GM19455 (cell line): ENCODE measurements around the gene OTUD5.

Source experiments
- ATAC-seq: cut with Tn5 transposase; IDR thresholded peaks from one replicate; pipeline ENCODE4 v1.9.1; 2021; ENCODE audit not compliant: unreplicated experiment

Gene OTUD5

DNA sequence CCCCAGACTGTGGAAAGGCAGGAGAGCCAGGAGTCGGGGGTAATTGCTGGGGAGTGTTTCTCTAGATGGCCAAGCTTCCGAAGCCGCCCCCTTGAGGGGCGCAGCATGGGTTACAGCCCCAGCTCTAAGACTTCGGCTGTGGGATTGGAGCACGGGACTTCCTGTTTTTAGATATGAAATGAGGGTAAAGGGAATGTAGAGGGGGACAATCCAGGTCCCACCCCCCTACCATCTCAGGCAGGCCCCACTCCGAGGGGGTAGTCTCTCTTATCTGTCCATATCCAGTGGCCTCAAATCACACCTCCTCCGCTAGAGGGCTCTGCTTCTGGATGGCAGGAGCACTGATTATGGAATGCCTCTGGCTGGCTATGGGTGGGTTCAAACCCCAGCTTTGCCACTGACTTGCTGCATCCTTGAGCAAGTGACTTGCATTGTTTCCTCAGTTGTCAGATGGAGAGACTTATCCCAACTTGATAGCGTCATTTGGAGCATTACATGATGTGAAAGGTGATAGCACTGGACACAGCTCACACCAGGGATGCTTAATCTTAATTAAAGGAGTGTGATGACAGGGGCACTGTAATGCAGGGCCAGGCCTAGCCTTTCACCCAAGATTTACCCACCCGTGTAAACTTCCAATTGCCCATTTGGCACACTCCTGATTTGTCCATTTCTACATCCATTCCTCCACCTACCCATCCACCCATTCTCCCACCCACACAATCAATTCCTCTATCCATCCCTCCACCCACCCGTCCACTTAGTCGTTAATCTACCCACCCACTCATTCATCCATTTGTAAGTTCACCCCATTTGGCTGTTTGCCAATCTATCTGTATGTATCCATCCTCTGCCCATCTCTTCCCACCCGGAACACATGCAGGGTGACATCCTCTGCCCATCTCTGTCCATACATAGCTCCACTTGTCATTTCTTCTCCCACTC is 15.1 kb upstream of the OTUD5 start:
- ATAC-seq: no peak

DNA sequence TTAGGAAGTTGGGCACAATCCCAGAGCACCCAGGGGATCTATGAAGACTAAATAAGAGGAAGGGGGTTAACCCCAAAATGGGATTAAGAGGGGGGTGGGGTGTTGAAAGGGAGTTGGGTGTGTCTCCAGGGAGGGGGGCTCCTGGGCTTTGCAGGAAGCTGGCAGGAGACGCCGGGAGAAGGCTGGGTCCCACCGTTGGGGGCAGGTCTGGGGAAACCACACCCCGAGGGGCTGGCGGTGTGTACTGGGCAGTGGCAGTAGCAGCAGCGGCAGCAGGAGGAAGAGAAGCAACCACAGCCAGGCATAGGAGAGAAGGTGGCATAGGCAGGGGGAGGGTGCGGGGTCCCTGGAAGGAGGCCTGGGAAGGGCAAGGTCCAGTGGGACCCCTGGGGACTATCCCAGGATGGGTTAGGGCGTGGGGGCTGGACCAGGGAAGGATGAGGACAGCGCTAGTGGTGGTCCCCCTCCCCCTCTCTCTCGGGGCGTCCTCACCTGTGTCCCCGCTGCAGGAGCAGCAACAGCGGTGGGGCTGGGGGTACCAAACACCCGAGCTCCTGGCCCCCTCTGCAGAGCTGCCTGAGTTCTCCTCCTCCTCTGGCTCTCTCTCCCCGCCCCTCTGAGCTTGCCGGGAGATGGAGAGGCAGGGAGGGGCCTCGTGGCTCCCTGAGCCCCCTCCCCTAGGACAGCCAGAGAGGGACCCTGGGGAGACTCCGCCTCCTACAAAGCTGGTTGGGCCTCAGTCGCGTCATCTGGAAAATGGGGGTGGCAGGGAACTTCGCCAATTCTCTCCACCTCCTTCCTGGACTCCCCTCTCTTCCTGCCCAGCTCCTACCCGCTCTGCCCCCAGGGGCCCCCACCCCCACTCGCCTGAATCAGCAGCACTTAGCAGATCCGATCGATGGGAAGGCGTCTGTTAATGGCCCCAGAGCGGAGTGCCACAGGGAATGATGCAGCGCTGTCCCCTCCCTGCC is 14.1 kb upstream of the OTUD5 start, which contains the start of gene KCND1:
Gene KCND1 (minus strand): TSS at position 596 of the 971 bp plus-strand sequence. CDS start 1,573 bp downstream, outside the sequence.
- ATAC-seq: no peak

DNA sequence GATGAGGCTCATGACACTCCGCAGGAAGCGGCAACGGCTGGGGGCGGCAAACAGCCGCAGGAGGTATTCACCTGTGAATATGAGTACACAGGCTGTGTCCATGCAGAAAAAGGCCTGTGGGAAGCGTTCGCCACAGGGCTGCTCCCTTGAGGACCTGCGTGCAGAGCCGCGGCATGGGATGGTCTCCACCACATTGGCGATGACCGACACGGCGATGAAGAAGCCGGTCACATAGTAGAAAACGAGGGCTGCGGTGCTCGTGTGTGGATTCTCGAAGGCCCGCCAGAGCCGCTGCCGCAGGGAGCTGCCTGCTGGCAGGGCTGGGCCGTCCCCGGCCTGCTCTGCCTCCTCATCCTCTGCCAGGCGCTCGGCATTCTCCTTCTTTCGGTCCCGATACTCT is 12.1 kb upstream of the OTUD5 start:
- ATAC-seq: no peak

DNA sequence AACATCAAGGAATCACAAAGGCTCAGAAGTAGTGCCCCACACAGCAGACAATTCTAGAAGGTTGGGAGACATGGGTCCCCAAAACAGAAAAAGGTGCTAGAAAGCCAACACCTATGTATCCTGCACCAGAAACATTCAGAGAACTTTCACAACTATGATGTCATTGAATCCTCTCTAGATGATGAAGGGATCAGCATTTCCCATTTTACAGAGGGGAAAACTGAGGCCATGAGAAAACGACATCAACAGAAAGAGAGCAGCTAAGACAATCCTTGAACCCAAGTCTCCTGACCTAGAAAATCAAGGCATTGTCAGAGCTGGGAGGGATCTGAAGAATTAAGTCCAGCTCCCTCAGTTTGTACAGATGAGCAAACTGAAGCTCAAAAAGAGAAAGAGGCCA is 11.0 kb upstream of the OTUD5 start:
- no peak for ATAC-seq

DNA sequence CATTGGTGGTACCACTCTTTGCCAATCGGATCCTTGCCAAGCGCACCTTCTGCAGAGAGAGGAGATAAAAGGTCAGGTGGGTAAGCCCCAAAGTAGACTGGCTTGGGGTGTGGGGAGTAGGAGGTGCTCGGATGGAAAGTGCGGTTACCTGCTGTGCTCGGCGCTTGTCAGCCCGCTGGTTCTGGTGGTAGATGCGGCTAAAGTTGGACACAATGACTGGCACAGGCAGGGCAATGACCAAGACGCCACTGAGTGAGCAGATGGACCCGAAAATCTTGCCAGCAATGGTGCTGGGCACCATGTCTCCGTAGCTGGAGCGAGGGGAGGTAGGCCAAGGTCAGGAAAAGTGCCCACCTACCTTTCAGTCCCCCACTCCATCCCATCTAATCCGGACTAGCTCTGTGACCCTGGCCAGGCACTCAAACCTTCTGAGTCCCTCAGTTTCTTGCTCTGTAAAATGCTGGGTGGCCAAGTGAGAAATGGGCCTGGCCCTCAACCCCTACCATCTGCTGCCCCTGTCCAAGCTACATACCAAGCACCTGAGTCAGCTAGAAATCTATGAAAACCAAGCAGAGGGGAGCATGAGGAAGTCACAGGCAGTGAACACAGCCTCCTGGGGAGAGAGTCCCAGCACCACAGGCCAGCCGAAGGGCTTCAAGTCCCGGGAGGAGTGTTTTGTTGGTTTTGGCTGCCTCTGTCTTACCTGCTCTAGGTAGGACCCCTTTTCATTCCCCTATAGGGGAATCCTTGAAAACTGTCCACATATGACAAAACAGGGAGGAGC is 9.6 kb upstream of the OTUD5 start:
- no peak for ATAC-seq

DNA sequence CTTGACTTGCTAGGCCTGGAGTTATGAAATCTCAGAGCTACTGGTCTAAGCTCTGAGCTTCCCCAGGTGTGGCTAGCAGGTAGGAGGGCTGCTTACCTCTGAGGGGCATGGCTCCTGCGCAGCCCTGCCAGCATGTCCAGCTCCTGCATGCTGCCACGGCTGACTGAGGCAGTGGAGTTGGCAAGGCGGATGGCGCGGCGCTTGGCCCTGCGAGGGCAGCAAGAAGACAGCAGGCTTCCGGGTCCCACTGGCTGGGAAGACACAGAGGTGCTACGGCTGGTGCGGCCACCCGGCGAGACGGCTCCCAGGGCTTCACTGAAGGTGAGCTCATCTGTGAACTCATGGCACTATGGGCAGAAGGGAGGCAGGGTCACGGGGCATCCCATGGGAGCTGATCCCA is 8.6 kb upstream of the OTUD5 start:
- ATAC-seq: no peak

DNA sequence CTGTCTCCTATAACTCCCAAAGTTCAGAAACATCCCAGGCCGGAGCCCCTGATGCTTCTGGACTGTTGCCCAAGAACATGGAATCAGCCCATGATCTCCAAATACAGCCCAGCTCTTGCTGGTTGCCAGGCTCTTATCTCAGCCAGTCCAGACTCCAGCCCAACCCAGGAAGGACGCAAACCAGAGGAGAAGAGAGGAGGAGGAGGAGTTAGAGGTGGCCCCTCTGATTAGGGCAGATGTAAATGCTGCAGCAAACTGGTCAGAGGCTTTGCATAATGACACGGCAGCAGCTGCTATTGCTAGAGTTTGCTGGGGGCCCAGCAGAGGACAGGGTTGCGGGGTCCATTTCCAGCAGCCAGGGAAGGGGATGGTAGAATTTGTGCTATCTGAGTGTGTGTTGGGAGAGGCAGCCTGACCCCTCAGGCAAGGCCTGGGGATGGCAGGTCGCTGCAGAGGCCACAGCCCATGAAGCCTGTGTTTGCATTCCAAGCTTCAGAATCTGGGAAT is 4.2 kb upstream of the OTUD5 start:
- ATAC-seq: no peak

DNA sequence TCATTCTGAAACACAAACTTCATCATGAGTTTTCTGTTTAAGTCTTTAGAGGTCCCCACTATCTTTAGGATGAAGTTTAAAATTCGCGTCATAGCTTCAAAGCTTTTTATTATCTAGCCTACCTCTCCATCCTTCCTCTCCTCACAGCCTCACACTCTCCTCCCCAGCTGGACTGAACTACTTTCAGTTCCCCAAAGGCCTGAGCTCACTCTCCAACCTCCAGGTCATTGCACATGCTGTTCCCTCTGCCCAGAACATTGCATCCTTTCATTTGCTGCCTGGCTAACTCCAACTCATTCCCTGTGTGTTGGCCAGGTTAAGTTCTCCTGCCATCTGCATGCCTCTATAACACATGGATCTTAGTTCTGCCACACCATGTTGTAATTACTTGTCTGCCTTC is 2.9 kb upstream of the OTUD5 start:
- no peak for ATAC-seq

DNA sequence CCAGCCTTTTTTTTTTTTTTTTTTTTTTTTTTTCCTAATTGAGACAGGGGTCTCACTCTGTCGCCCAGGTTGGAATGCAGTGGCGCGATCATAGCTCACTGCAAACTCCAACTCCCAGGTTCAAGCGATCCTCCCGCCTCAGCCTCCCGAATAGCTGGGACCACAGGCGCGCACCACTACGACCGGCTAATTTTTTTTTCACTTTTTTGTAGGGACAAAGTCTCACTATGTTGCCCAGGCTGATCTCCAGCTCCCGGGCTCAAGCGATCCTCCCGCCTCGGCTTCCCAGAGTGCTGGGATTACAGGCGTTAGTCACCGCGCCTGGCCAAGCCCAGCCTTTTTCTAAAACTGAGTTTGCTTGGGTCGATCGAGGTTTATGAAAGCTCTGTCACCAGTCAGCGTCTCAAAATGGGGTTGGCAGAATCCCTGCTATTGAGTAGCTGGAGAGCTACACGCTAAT is 1.3 kb upstream of the OTUD5 start:
- ATAC-seq: no peak

DNA sequence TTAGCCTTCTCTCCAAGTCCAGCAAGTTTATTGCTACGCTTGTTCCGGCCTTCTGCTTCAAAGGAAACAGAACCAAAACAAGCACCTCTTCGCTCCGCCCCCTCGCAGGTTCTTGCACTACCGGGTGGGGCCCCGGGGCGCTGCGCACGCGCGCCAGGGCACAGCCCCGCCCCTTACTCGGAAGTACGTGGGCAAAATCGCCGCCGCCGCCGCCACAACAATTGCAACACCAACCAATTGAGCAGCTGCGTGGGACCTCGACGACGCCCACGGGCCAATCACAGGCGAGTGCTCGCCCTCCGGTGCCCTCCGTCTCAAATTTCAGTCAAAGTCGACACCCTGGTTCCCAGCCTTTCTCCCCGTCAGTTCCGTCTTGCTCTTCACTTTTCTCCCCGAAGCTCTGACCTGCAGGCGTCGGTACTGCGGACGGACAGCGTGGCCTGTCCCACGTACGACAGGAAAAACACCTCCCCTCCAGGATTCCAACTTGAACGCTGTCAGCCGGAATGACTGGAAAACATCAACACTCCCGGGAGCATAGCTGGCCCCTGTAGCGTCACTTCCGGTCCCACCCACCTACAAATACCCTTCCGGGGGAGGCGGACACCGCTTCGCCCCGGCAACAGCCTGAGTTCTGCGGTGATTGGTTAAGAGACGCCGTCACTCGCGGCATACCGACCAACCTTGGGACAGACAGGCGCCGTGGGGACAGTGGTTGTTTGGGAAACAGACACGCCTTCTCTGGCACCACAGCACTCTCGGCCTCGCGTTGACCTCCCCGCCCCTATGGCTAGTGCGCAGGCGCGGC is 624 bp upstream of the OTUD5 start:
- peak; percentile 76 for ATAC-seq

DNA sequence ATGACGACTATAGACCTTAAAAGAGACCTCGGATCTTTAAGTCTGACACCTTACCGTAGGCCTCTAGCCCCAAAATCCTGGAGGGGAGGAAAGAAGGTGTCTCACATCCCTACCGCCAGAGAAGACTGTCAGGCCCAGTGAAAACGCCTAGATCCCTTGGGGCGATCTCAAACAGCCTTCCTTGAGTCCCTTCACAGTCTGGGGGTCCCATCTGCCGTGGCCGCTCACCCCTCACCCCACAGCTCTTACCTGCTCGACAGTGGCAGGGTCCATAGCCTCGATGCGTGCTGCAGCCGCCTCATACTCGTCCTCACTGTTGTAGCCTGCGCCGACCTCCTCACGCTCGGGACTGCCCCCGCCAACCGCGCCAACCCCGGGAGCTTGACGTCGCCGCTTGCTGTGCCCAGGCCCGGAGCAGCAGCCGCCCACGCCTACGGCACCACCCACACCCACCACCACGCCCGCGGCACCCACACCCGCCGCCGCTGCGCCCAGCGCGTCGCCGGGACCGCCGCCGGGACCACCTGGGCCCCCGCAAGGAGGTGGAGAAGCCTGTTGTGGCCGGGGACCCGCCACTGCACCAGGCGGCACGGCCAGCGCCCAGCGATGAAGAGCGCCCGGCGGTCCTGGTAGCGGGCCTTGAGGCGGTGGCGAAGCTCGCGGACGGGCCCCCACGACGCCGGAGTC is 536 bp downstream of the OTUD5 start:
- no peak for ATAC-seq

DNA sequence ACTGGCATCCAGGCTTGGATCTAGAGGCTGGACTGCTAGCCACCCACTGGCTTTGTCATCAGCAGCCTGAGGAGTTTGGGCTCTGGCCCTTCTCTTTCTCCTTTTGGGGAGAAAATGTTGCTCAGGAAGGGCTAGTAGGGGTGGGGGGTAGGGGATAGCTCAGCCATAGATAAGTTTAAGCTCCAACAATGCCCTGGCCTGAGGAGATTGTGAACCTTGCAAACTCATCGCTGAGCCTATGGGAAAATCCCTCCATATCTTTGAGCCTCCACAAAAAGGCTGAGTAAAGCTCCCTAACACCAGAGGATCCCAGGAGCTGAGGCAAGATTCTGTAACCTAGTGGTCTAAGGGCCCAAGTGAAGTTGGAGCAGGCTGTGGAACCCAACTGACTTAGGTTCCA is 8.8 kb downstream of the OTUD5 start:
- ATAC-seq: no peak

DNA sequence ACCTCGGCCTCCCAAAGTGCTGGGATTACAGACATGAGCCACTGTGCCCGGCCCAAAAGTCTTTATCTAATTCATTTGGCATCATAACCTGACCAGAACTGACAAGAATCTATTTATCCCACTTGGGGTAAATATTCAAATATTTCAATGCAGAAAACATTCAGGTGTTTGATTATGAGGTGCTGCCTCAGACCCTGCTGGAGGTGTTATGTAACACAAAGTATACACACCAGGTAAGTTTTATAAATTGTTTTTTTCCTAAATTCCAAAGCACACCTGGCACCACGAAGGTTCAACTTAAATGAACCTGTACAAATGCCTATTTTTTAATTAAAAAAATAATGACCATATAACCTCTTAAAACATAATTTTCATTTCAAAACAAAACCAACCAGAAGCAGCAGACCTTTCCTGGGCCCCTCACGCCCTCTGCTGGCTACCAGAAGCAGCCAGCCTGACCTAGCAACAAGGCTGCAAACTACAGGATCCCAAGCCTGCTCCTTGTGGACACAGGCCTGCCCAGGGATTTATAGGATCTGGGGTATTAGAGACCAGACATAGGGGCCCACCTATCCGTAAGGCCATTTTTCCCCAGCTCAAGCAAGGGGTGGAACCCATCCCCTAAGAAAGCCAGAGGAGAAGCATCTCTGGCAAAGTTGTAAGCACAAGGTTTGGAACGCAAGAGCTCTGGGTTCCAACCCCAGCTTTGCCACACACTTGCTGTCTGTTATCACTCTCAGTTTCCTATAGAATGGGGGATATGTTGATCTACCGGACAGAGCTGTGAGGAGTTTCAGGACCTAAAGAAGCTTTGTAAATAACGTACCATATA is 11.7 kb downstream of the OTUD5 start:
- ATAC-seq: no peak

DNA sequence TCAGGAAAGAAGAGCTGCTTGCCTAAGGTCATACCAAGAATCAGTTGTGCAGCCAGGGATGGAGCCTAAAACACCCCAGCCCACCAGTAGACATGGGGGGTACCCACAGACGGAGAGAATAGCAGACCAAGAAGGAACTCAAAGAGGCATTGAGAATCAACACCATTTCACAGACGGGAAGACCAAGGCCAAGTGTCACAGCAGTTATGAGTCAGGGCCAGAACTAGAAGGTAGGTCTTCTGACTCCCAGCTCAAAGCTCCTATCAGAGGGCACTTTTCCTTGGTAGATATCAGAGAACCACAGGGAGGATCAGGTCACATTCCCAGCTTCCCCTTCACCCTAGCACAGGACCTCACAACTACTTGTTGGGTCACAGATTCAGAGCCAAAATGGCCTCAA is 14.5 kb downstream of the OTUD5 start:
- no peak for ATAC-seq

DNA sequence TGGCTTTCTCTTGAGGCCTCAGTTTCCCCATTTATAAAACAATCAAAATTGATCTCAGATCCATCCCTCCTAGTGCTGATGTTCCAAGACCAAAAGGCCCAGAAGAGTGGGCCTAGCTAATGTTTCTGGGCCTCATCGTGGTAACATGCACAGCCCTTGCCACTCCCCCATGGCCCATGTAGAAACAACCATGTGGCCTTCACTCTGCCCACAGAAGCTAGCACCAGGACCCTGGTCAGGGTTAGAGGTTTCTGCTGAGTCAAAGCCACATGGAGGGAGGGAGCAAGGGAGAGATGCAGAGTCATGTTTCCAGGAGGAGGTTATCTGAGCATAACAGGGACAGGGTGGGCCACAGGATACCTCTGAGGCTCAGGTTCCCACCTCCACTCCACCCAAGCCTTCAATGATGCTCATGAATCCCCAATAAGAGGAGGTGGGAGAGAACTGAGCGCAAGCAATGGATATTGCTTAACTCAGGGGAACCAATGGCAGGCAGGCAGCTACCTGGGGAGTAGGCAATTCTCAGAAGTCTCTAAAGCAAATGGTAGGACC is 16.9 kb downstream of the OTUD5 start:
- ATAC-seq: no peak

DNA sequence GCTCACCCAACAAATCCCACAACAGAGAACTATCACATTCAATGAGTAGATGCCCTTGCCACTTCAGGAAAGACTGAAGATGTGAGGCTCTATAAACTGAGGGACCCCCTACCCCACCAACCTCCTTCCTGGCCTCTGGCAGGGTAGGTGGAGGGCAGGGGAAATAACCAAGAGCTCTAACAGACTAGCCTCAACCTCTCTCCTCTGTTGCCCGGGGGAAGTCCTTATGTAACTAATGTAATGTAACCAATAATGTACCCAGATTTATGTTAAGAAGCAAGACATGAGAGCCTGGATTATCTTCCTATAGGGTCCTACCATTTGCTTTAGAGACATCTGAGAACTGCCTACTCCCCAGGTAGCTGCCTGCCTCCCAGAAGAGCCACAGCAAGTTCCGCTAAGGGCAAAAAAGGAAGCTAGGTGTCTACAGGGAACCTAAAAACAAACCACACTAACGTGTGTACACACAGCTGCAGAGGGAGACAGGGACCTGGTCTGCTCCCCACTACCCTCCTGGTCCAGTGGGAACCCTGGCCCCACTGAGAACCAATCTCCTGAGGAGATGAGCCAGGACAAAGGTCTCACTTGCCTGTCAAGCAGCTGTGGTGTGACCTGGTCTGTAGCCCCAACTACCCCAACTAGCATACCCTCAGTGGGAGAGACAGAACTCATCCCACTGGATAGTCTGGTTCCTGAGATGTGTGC is 17.7 kb downstream of the OTUD5 start:
- no peak for ATAC-seq

DNA sequence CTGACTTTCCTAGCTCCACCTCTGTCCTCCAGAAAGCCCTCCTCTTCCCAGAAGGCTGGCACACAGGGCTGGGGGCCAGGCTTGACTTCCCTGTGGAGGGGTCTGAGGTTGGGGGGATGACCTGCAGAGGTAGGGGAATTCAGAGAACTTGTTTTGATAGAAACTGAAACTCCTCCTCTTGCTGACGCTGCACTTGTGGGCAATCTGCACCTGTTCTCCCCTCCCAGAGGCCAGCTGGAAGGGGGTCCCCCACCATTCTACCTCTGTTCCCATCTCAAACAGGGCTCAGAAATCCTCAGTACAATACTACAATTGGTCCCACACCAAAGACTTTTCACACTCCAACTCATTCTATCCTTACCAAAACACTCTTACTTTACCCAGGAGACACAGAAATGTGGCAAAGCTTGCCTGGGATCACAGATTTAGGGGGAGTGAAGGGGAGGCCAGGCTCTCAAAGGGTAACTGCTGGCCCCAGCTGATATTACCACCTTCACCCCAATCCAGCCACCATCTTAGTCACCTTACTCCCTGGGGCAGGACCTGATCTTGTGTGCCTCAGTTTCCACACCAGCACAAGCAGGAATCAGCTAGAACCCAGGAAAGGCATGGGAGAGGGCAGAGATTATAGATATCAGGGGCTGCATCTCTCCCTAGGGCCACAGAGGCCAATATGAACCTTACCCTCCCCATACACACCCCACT is 18.5 kb downstream of the OTUD5 start:
- ATAC-seq: peak; percentile 48
